Measurements from ENCODE around the gene USP5. TPM values are rescaled to one million over a fixed set of nuclear protein-coding genes. Genes with fewer than 3 reads are reported as not detected.
"Not testable (repeated sequence)": the region's sequence is repeated elsewhere in the genome, so short reads cannot be mapped to it uniquely, and the experiment has no call there.

The USP5 gene
- total RNA-seq, 2 donors from 2014 or later, result 120 to 257 TPM

- H3K9me3 Mint-ChIP-seq, result no peaks in the 10 kb centered on the region
- Histone ChIP-seq H3K27me3 (ENCODE audit: control insufficient read depth, insufficient read depth, low read length, poor library complexity, severe bottlenecking) (no peaks in the 10 kb centered on the region), H3K9ac (ENCODE audit: extremely low read depth, low read length, poor library complexity, severe bottlenecking) (peak within 1 kb of the TSS; percentile 91), H3K9me3 (ENCODE audit: control insufficient read depth, low read length) (no peaks in the 10 kb centered on the region), H3K27ac (ENCODE audit: low read depth, low read length) (peak within 1 kb of the TSS; percentile 96), H3K4me3 (ENCODE audit: low read length) (peak within 1 kb of the TSS; percentile 91), H3K4me1 (ENCODE audit: control insufficient read depth, insufficient read depth, low read length) (peaks cover 7% of the 10 kb centered on the region), H3K36me3 (ENCODE audit: control insufficient read depth, insufficient read depth, low read length) (no peaks in the 10 kb centered on the region)
- H3K4me1 Mint-ChIP-seq, result peaks cover 13% of the 10 kb centered on the region
- DNase-seq, result peak; percentile 100
- peaks cover 3% of the 10 kb centered on the region for H3K27me3 Mint-ChIP-seq (ENCODE audit: insufficient read depth)
- TF ChIP-seq, protein P1, sequence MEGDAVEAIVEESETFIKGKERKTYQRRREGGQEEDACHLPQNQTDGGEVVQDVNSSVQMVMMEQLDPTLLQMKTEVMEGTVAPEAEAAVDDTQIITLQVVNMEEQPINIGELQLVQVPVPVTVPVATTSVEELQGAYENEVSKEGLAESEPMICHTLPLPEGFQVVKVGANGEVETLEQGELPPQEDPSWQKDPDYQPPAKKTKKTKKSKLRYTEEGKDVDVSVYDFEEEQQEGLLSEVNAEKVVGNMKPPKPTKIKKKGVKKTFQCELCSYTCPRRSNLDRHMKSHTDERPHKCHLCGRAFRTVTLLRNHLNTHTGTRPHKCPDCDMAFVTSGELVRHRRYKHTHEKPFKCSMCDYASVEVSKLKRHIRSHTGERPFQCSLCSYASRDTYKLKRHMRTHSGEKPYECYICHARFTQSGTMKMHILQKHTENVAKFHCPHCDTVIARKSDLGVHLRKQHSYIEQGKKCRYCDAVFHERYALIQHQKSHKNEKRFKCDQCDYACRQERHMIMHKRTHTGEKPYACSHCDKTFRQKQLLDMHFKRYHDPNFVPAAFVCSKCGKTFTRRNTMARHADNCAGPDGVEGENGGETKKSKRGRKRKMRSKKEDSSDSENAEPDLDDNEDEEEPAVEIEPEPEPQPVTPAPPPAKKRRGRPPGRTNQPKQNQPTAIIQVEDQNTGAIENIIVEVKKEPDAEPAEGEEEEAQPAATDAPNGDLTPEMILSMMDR (conservative IDR thresholded peaks at IDR 0.05), result no peak
- no peak within 1 kb of the TSS for H3K27ac Mint-ChIP-seq
- WGBS, 2 experiments (ENCODE audit: insufficient coverage in 1 of 2, insufficient read length in 1 of 2), result 9 to 10% methylated on average over 29 to 34 of the region's 34 CpGs
- H3K4me3 Mint-ChIP-seq, result no peak within 1 kb of the TSS
- no peaks in the 10 kb centered on the region for H3K36me3 Mint-ChIP-seq (ENCODE audit: low read depth)
These were observed 52.6 kb downstream of the USP5 start, which contains the start of gene LRRC23 for GRCh38 chr12:6904280-6905276. Gene LRRC23 (plus strand): TSS chr12:6904822. CDS start chr12:6905634, 812 bp downstream.

DNA sequence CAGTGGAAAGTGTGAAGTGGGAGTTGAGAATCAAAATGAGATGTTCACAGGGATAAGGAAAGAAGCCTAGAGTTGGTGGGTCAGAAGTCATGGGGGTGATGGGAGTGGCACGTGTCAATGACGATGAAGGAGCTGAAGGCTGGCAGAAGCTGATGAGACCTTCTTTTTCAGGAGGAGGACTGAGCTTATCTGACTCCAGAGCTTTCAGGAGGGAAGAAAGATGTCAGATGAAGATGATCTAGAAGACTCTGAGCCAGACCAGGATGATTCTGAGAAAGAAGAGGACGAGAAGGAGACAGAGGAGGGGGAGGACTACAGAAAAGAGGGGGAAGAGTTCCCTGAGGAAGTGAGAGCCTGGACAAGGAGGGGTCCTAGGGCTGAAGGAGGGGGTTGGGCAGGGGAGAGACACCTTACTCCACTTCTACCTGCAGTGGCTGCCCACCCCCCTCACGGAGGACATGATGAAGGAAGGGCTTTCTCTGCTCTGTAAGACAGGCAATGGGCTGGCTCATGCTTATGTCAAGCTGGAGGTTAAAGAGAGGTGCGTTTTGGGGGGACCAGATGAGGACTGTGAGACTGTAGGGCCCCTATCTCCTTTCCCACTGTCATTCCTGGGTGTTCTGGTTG is 53.6 kb downstream of the USP5 start:
- peaks cover 7% of the 10 kb centered on the region for H3K4me1 ChIP-seq (ENCODE audit: control insufficient read depth, insufficient read depth, low read length)
- 71 to 92% methylated on average over 2 to 5 of the region's 5 CpGs for WGBS, 2 experiments (ENCODE audit: insufficient coverage in 1 of 2, insufficient read length in 1 of 2)
- DNase-seq, result no peak
- Mint-ChIP-seq H3K4me3 (no peak overlapping the region), H3K9me3 (no peaks in the 10 kb centered on the region), H3K27me3 (ENCODE audit: insufficient read depth) (peaks cover 11% of the 10 kb centered on the region), H3K4me1 (peaks cover 13% of the 10 kb centered on the region), H3K36me3 (ENCODE audit: low read depth) (no peaks in the 10 kb centered on the region), H3K27ac (no peak overlapping the region)
- H3K27me3 ChIP-seq (ENCODE audit: control insufficient read depth, insufficient read depth, low read length, poor library complexity, severe bottlenecking), result no peaks in the 10 kb centered on the region
- peak overlapping the region; percentile 91 for H3K9ac ChIP-seq (ENCODE audit: extremely low read depth, low read length, poor library complexity, severe bottlenecking)
- no peaks in the 10 kb centered on the region for H3K36me3 ChIP-seq (ENCODE audit: control insufficient read depth, insufficient read depth, low read length)
- TF ChIP-seq, protein P1 (conservative IDR thresholded peaks at IDR 0.05), result no peak
- peak overlapping the region; percentile 96 for H3K27ac ChIP-seq (ENCODE audit: low read depth, low read length)
- H3K9me3 ChIP-seq (ENCODE audit: control insufficient read depth, low read length), result no peaks in the 10 kb centered on the region
- H3K4me3 ChIP-seq (ENCODE audit: low read length), result peak overlapping the region; percentile 91

DNA sequence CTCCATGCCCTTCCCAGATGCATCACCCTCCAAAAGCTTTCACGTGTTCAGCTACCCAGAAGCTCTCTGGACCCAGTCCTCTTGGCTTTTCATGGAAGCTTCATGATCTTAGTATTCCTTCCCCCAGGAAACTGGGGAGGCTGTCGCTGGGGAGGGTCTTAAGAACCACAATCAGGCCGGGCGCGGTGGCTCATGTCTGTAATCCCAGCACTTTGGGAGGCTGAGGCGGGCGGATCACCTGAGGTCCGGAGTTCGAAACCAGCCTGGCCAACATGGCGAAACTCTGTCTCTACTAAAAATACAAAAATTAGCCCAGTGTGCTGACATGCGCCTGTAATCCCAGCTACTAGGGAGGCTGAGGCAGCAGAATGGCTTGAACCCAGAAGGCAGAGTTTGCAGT is 56.2 kb downstream of the USP5 start:
- not testable (repeated sequence) for H3K9me3 Mint-ChIP-seq; H3K4me3 ChIP-seq (ENCODE audit: low read length); H3K9ac ChIP-seq (ENCODE audit: extremely low read depth, low read length, poor library complexity, severe bottlenecking); H3K27me3 ChIP-seq (ENCODE audit: control insufficient read depth, insufficient read depth, low read length, poor library complexity, severe bottlenecking); H3K27ac ChIP-seq (ENCODE audit: low read depth, low read length); H3K36me3 Mint-ChIP-seq (ENCODE audit: low read depth); H3K4me1 ChIP-seq (ENCODE audit: control insufficient read depth, insufficient read depth, low read length); H3K36me3 ChIP-seq (ENCODE audit: control insufficient read depth, insufficient read depth, low read length); H3K4me3 Mint-ChIP-seq; H3K9me3 ChIP-seq (ENCODE audit: control insufficient read depth, low read length); DNase-seq; H3K27ac Mint-ChIP-seq
- WGBS, 2 experiments (ENCODE audit: insufficient coverage in 1 of 2, insufficient read length in 1 of 2), result 94 to 95% methylated on average over 10 to 11 of the region's 11 CpGs
- Mint-ChIP-seq H3K27me3 (ENCODE audit: insufficient read depth) (peaks cover 36% of the 10 kb centered on the region), H3K4me1 (peaks cover 14% of the 10 kb centered on the region)
